Upper lobe of left lung (tissue), 4 donors: Measurements from ENCODE around the gene SH2B2.
"Not testable (repeated sequence)": the region's sequence is repeated elsewhere in the genome, so short reads cannot be mapped to it uniquely, and the experiment has no call there.

Experiments
- EP300 ChIP-seq, 4 donors: sonication (generic); formaldehyde crosslinking; IDR thresholded peaks; one replicate each; pipeline ENCODE4 v1.5.1; 2017; ENCODE audit warnings: antibody characterized with exemption in 4 of 4, control low read depth in 2 of 4
- POLR2A ChIP-seq, 4 donors: fragments of 450-650 bp; IDR thresholded peaks; one replicate each; pipeline ENCODE4 v1.5.1; 2016 to 2017; ENCODE audit warnings: antibody characterized with exemption in 4 of 4, mild to moderate bottlenecking in 2 of 4
- POLR2AphosphoS5 ChIP-seq, 2 donors: sonication (generic); formaldehyde crosslinking; IDR thresholded peaks; one replicate each; pipeline ENCODE4 v1.5.1; 2017; ENCODE audit warnings: antibody characterized with exemption in 2 of 2

GRCh38 chr7:102365390-102365789, 78.7 kb downstream of the SH2B2 start:
- TF ChIP-seq EP300, POLR2AphosphoS5, POLR2A (IDR thresholded peaks at IDR 0.05): not testable (repeated sequence)
